ENCODE results near the gene SOCS7.

GRCh38 chr17:38401459-38401858 is 49.8 kb downstream of the SOCS7 start:
- TF ChIP-seq POLR2A (IDR thresholded peaks at IDR 0.05) (no peak), POLR2AphosphoS5 (IDR thresholded peaks at IDR 0.05) (no peak)
- TF ChIP-seq, protein P1, sequence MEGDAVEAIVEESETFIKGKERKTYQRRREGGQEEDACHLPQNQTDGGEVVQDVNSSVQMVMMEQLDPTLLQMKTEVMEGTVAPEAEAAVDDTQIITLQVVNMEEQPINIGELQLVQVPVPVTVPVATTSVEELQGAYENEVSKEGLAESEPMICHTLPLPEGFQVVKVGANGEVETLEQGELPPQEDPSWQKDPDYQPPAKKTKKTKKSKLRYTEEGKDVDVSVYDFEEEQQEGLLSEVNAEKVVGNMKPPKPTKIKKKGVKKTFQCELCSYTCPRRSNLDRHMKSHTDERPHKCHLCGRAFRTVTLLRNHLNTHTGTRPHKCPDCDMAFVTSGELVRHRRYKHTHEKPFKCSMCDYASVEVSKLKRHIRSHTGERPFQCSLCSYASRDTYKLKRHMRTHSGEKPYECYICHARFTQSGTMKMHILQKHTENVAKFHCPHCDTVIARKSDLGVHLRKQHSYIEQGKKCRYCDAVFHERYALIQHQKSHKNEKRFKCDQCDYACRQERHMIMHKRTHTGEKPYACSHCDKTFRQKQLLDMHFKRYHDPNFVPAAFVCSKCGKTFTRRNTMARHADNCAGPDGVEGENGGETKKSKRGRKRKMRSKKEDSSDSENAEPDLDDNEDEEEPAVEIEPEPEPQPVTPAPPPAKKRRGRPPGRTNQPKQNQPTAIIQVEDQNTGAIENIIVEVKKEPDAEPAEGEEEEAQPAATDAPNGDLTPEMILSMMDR (IDR thresholded peaks at IDR 0.05) = no peak

Data from transverse colon (tissue), 4 donors.